ENCODE results near the gene SMAGP. TPM values are rescaled to one million over a fixed set of nuclear protein-coding genes. Genes with fewer than 3 reads are reported as not detected.
"Not testable (repeated sequence)": the region's sequence is repeated elsewhere in the genome, so short reads cannot be mapped to it uniquely, and the experiment has no call there.

SMAGP gene
- 30.7 and 51.2 TPM in 2 replicates for total RNA-seq (2014; rRNA removed; shearing (Covaris generic))
- 53.7 and 54.5 TPM in 2 replicates for polyA plus RNA-seq (2015; cell fraction: cytosol; rRNA removed)
- 19.0 and 20.6 TPM in 2 replicates for polyA plus RNA-seq (2015; cell fraction: nucleus; rRNA removed)

GRCh38 chr12:51270067-51270950 is at the start of gene SMAGP:
SMAGP (minus strand) TSS chr12:51270415; CDS start chr12:51269278, 1,137 bp downstream.
- DNase-seq (ENCODE audit: low read depth) = peak; percentile 57

GRCh38 chr12:51318846-51319599 is 48.8 kb upstream of the SMAGP start:
- no peak for DNase-seq (ENCODE audit: low read depth)

GRCh38 chr12:51318057-51318806 is 48.0 kb upstream of the SMAGP start:
- not testable (repeated sequence) for DNase-seq (ENCODE audit: low read depth)

GRCh38 chr12:51311389-51311788 is 41.2 kb upstream of the SMAGP start:
- DNase-seq (ENCODE audit: low read depth) = no peak

- peak; percentile 84 for DNase-seq (ENCODE audit: low read depth)
Observed at GRCh38 chr12:51307655-51308593, 37.7 kb upstream of the SMAGP start.

- DNase-seq (ENCODE audit: low read depth) = no peak
Observed at GRCh38 chr12:51306507-51306906, 36.3 kb upstream of the SMAGP start.

- DNase-seq (ENCODE audit: low read depth) = not testable (repeated sequence)
Observed at GRCh38 chr12:51300768-51301167, 30.6 kb upstream of the SMAGP start.

- DNase-seq (ENCODE audit: low read depth) = no peak
Observed at GRCh38 chr12:51295651-51296050, 25.4 kb upstream of the SMAGP start.

- not testable (repeated sequence) for DNase-seq (ENCODE audit: low read depth)
Observed at GRCh38 chr12:51294097-51294496, 23.9 kb upstream of the SMAGP start.

- no peak for DNase-seq (ENCODE audit: low read depth)
Observed at GRCh38 chr12:51293696-51294095, 23.5 kb upstream of the SMAGP start.

- peak; percentile 30 for DNase-seq (ENCODE audit: low read depth)
Observed at GRCh38 chr12:51291603-51292513, 21.6 kb upstream of the SMAGP start.

- DNase-seq (ENCODE audit: low read depth) = no peak
Observed at GRCh38 chr12:51285843-51286242, 15.6 kb upstream of the SMAGP start.

- peak; percentile 47 for DNase-seq (ENCODE audit: low read depth)
Observed at GRCh38 chr12:51281202-51281924, 11.1 kb upstream of the SMAGP start.

- no peak for DNase-seq (ENCODE audit: low read depth)
Observed at GRCh38 chr12:51275088-51275487, 4.9 kb upstream of the SMAGP start.

- DNase-seq (ENCODE audit: low read depth) = not testable (repeated sequence)
Observed at GRCh38 chr12:51272810-51273209, 2.6 kb upstream of the SMAGP start.

GRCh38 chr12:51270951-51271518 is 820 bp upstream of the SMAGP start:
- peak; percentile 91 for DNase-seq (ENCODE audit: low read depth)

GRCh38 chr12:51269174-51270066 is 795 bp downstream of the SMAGP start:
- peak; percentile 40 for DNase-seq (ENCODE audit: low read depth)

Measured in HT1080 (cell line).